ENCODE data around the gene TCF25.
A peak's percentile ranks its signal among the peaks of the same experiment; 100 is the strongest.
"Not testable (repeated sequence)": the region's sequence is repeated elsewhere in the genome, so short reads cannot be mapped to it uniquely, and the experiment has no call there.

The TCF25 gene

GRCh38 chr16:89871895-89872294, 1.5 kb upstream of the TCF25 start:
- Histone ChIP-seq H3K9ac (ENCODE audit: low read depth, low read length, poor library complexity) (no peak overlapping the region), H3K36me3 (replicated peaks in 1 of 2; ENCODE audit: control insufficient read depth in 2 of 2, insufficient read depth in 2 of 2, low read length in 2 of 2) (peaks cover 6 to 34% of the 10 kb centered on the region in 2 donors), H2AFZ (ENCODE audit: low read length) (no peak overlapping the region), H3K18ac (ENCODE audit: low read length) (no peak overlapping the region), H2BK120ac (ENCODE audit: low read depth, low read length) (no peak overlapping the region), H3K4ac (ENCODE audit: low read length) (no peak overlapping the region), H3K23ac (ENCODE audit: low read depth, low read length, poor library complexity) (no peak overlapping the region), H2BK5ac (ENCODE audit: low read length) (no peak overlapping the region), H3K79me1 (ENCODE audit: low read depth, low read length) (peaks cover 2% of the 10 kb centered on the region), H3K27ac (replicated peaks; ENCODE audit: low read length) (no peak overlapping the region), H3K9me3 (replicated peaks in 1 of 2; ENCODE audit: control insufficient read depth in 2 of 2, insufficient read depth in 1 of 2, low read depth in 1 of 2, low read length in 2 of 2) (peaks cover 7 to 23% of the 10 kb centered on the region in 2 donors), H4K91ac (ENCODE audit: low read depth, low read length, poor library complexity) (no peak overlapping the region), H3K4me2 (ENCODE audit: insufficient read depth, low read length, poor library complexity, severe bottlenecking) (no peak overlapping the region), H3K4me3 (ENCODE audit: low read length in 2 of 2) (no peak overlapping the region), H3K14ac (ENCODE audit: low read length) (no peak overlapping the region), H4K8ac (ENCODE audit: low read depth, low read length) (no peak overlapping the region), H3K4me1 (ENCODE audit: control insufficient read depth in 2 of 2, insufficient read depth in 1 of 2, low read depth in 1 of 2, low read length in 2 of 2) (peaks cover 5 to 8% of the 10 kb centered on the region in 2 donors), H2AK5ac (ENCODE audit: low read depth, low read length) (peak overlapping the region; percentile 90), H2BK12ac (ENCODE audit: low read length) (no peak overlapping the region), H3K27me3 (ENCODE audit: control insufficient read depth in 3 of 3, insufficient read depth in 3 of 3, low read depth in 1 of 3, low read length in 3 of 3) (no peaks in the 10 kb centered on the region), H2BK15ac (ENCODE audit: low read length) (peak overlapping the region; percentile 81)
- WGBS, 2 donors (ENCODE audit: extremely low coverage in 2 of 2, insufficient read length in 2 of 2, insufficient replicate concordance in 1 of 2), result no CpG with 5 or more reads among the region's 9 CpGs
- no peak for DNase-seq (ENCODE audit: low spot score)

- peak overlapping the region; percentile 99 for H3K23ac ChIP-seq (ENCODE audit: low read depth, low read length, poor library complexity)
- H3K4me2 ChIP-seq (ENCODE audit: insufficient read depth, low read length, poor library complexity, severe bottlenecking), result peak overlapping the region; percentile 69
- H3K79me1 ChIP-seq (ENCODE audit: low read depth, low read length), result peaks cover under 1% of the 10 kb centered on the region
- peaks cover 2 to 11% of the 10 kb centered on the region in 2 donors for H3K9me3 ChIP-seq (replicated peaks in 1 of 2; ENCODE audit: control insufficient read depth in 2 of 2, insufficient read depth in 1 of 2, low read depth in 1 of 2, low read length in 2 of 2)
- no peak overlapping the region for H4K91ac ChIP-seq (ENCODE audit: low read depth, low read length, poor library complexity)
- peaks cover 11 to 45% of the 10 kb centered on the region in 2 donors for H3K36me3 ChIP-seq (replicated peaks in 1 of 2; ENCODE audit: control insufficient read depth in 2 of 2, insufficient read depth in 2 of 2, low read length in 2 of 2)
- no peak overlapping the region for H2BK12ac ChIP-seq (ENCODE audit: low read length)
- H4K8ac ChIP-seq (ENCODE audit: low read depth, low read length), result no peak overlapping the region
- H2AK5ac ChIP-seq (ENCODE audit: low read depth, low read length), result peak overlapping the region; percentile 84
- H3K4me1 ChIP-seq (ENCODE audit: control insufficient read depth in 2 of 2, insufficient read depth in 1 of 2, low read depth in 1 of 2, low read length in 2 of 2), result peaks cover 5 to 8% of the 10 kb centered on the region in 2 donors
- H3K9ac ChIP-seq (ENCODE audit: low read depth, low read length, poor library complexity), result peak overlapping the region; percentile 79
- no peak overlapping the region for H2BK5ac ChIP-seq (ENCODE audit: low read length)
- DNase-seq (ENCODE audit: low spot score), result peak; percentile 93
- no peak overlapping the region for H3K4ac ChIP-seq (ENCODE audit: low read length)
- H2BK120ac ChIP-seq (ENCODE audit: low read depth, low read length), result no peak overlapping the region
- no peaks in the 10 kb centered on the region for H3K27me3 ChIP-seq (ENCODE audit: control insufficient read depth in 3 of 3, insufficient read depth in 3 of 3, low read depth in 1 of 3, low read length in 3 of 3)
- no peak overlapping the region for H2BK15ac ChIP-seq (ENCODE audit: low read length)
- H3K27ac ChIP-seq (replicated peaks; ENCODE audit: low read length), result peak overlapping the region; percentile 99
- H3K4me3 ChIP-seq (ENCODE audit: low read length in 2 of 2), result peak overlapping the region; percentile 86 to 95
- peak overlapping the region; percentile 98 for H2AFZ ChIP-seq (ENCODE audit: low read length)
- peak overlapping the region; percentile 76 for H3K18ac ChIP-seq (ENCODE audit: low read length)
- no CpG with 5 or more reads among the region's 61 CpGs for WGBS, 2 donors (ENCODE audit: extremely low coverage in 2 of 2, insufficient read length in 2 of 2, insufficient replicate concordance in 1 of 2)
- no peak overlapping the region for H3K14ac ChIP-seq (ENCODE audit: low read length)
Measured at GRCh38 chr16:89873972-89874689, 739 bp downstream of the TCF25 start.

DNA sequence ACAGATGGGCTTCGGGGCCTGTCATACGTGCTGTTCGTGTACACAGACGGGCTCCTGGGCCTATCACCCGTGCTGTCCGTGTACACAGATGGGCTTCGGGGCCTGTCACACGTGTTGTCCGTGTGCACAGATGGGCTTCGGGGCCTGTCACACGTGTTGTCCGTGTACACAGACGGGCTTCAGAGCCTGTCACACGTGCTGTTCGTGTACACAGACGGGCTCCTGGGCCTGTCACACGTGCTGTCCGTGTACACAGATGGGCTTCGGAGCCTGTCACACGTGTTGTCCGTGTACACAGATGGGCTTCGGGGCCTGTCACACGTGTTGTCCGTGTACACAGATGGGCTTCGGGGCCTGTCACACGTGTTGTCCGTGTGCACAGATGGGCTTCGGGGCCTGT, 5.7 kb downstream of the TCF25 start:
- H3K9me3 ChIP-seq (replicated peaks in 1 of 2; ENCODE audit: control insufficient read depth in 2 of 2, insufficient read depth in 1 of 2, low read depth in 1 of 2, low read length in 2 of 2), result peaks cover 2 to 11% of the 10 kb centered on the region in 2 donors
- DNase-seq (ENCODE audit: low spot score); H3K79me1 ChIP-seq (ENCODE audit: low read depth, low read length); H2BK5ac ChIP-seq (ENCODE audit: low read length); H2BK120ac ChIP-seq (ENCODE audit: low read depth, low read length); H3K14ac ChIP-seq (ENCODE audit: low read length); H3K18ac ChIP-seq (ENCODE audit: low read length); H2BK15ac ChIP-seq (ENCODE audit: low read length); H2AK5ac ChIP-seq (ENCODE audit: low read depth, low read length); H3K23ac ChIP-seq (ENCODE audit: low read depth, low read length, poor library complexity); H3K4me2 ChIP-seq (ENCODE audit: insufficient read depth, low read length, poor library complexity, severe bottlenecking); H3K27me3 ChIP-seq (ENCODE audit: control insufficient read depth in 3 of 3, insufficient read depth in 3 of 3, low read depth in 1 of 3, low read length in 3 of 3); H3K4me3 ChIP-seq (ENCODE audit: low read length in 2 of 2); H4K8ac ChIP-seq (ENCODE audit: low read depth, low read length); H2AFZ ChIP-seq (ENCODE audit: low read length); H2BK12ac ChIP-seq (ENCODE audit: low read length); H3K4me1 ChIP-seq (ENCODE audit: control insufficient read depth in 2 of 2, insufficient read depth in 1 of 2, low read depth in 1 of 2, low read length in 2 of 2); H3K4ac ChIP-seq (ENCODE audit: low read length); H3K9ac ChIP-seq (ENCODE audit: low read depth, low read length, poor library complexity); H3K27ac ChIP-seq (replicated peaks; ENCODE audit: low read length): not testable (repeated sequence)
- H3K36me3 ChIP-seq (replicated peaks in 1 of 2; ENCODE audit: control insufficient read depth in 2 of 2, insufficient read depth in 2 of 2, low read length in 2 of 2), result peaks cover 27 to 87% of the 10 kb centered on the region in 2 donors
- peak overlapping the region; percentile 69 for H4K91ac ChIP-seq (ENCODE audit: low read depth, low read length, poor library complexity)
- no CpG with 5 or more reads among the region's 28 CpGs for WGBS, 2 donors (ENCODE audit: extremely low coverage in 2 of 2, insufficient read length in 2 of 2, insufficient replicate concordance in 1 of 2)

DNA sequence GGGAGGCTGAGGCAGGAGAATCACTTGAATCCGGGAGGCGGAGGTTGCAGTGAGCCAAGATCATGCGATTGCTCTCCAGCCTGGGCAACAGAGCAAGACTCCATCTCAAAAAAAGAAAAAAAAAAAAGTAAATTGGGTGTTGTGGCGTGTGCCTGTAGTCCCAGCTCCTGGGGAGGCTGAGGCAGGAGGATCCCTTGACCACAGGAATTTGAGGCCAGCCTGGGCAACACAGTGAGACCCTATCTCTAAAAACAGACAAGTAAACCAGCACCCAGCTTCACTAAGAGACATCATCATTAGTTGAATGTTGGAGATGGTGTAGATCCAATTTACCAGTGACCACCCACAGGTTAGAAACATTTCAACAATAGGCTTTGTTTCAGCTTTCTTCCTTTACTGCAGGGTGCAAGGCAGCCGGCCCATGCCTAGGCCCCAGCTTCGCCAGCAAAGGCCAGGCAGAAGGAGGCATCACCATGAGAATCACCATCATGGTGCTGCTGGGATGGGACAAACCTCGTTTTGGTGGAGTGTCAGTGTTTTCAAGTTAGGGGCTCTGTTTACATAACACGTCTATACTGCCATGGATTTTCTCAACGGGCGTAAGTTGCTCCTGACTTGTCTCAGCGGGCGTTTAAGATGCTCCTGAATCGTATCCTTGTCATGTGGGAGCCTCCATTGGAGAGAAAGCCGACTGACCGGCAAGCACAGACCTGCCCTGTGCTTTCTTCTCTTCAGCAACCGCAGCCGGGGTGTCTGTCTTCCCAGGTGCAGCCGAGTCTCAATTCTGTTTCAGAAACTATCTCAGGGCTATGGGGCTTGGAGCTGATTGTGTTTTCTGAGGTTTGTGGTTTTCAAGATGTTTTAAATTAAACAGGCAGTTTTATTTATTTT, 7.3 kb downstream of the TCF25 start:
- no peak overlapping the region for H3K14ac ChIP-seq (ENCODE audit: low read length)
- no peak overlapping the region for H4K8ac ChIP-seq (ENCODE audit: low read depth, low read length)
- H3K27me3 ChIP-seq (ENCODE audit: control insufficient read depth in 3 of 3, insufficient read depth in 3 of 3, low read depth in 1 of 3, low read length in 3 of 3), result no peaks in the 10 kb centered on the region
- H3K4me3 ChIP-seq (ENCODE audit: low read length in 2 of 2), result no peak overlapping the region
- H2AK5ac ChIP-seq (ENCODE audit: low read depth, low read length), result no peak overlapping the region
- no peak overlapping the region for H2BK120ac ChIP-seq (ENCODE audit: low read depth, low read length)
- peaks cover 29 to 89% of the 10 kb centered on the region in 2 donors for H3K36me3 ChIP-seq (replicated peaks in 1 of 2; ENCODE audit: control insufficient read depth in 2 of 2, insufficient read depth in 2 of 2, low read length in 2 of 2)
- no peak overlapping the region for H3K4me2 ChIP-seq (ENCODE audit: insufficient read depth, low read length, poor library complexity, severe bottlenecking)
- H3K27ac ChIP-seq (replicated peaks; ENCODE audit: low read length), result no peak overlapping the region
- H3K23ac ChIP-seq (ENCODE audit: low read depth, low read length, poor library complexity), result no peak overlapping the region
- H3K4me1 ChIP-seq (ENCODE audit: control insufficient read depth in 2 of 2, insufficient read depth in 1 of 2, low read depth in 1 of 2, low read length in 2 of 2), result no peaks in the 10 kb centered on the region
- no peak overlapping the region for H2BK12ac ChIP-seq (ENCODE audit: low read length)
- H4K91ac ChIP-seq (ENCODE audit: low read depth, low read length, poor library complexity), result no peak overlapping the region
- no peak overlapping the region for H3K4ac ChIP-seq (ENCODE audit: low read length)
- H3K9ac ChIP-seq (ENCODE audit: low read depth, low read length, poor library complexity), result no peak overlapping the region
- no peak for DNase-seq (ENCODE audit: low spot score)
- H2BK5ac ChIP-seq (ENCODE audit: low read length), result no peak overlapping the region
- H3K18ac ChIP-seq (ENCODE audit: low read length), result no peak overlapping the region
- H2AFZ ChIP-seq (ENCODE audit: low read length), result no peak overlapping the region
- WGBS, 2 donors (ENCODE audit: extremely low coverage in 2 of 2, insufficient read length in 2 of 2, insufficient replicate concordance in 1 of 2), result no CpG with 5 or more reads among the region's 18 CpGs
- H2BK15ac ChIP-seq (ENCODE audit: low read length), result no peak overlapping the region
- H3K79me1 ChIP-seq (ENCODE audit: low read depth, low read length), result peaks cover 2% of the 10 kb centered on the region
- H3K9me3 ChIP-seq (replicated peaks in 1 of 2; ENCODE audit: control insufficient read depth in 2 of 2, insufficient read depth in 1 of 2, low read depth in 1 of 2, low read length in 2 of 2), result peaks cover 0 to 5% of the 10 kb centered on the region in 2 donors

Data from neuronal stem cell (in vitro differentiated cells).